ENCODE results near the gene TEX2. TPM values are rescaled to one million over a fixed set of nuclear protein-coding genes. Genes with fewer than 3 reads are reported as not detected.
"Not testable (repeated sequence)": the region's sequence is repeated elsewhere in the genome, so short reads cannot be mapped to it uniquely, and the experiment has no call there.

The TEX2 gene
- polyA plus RNA-seq, 3 donors: 12.2 to 18.9 (median 12.5) TPM

DNA sequence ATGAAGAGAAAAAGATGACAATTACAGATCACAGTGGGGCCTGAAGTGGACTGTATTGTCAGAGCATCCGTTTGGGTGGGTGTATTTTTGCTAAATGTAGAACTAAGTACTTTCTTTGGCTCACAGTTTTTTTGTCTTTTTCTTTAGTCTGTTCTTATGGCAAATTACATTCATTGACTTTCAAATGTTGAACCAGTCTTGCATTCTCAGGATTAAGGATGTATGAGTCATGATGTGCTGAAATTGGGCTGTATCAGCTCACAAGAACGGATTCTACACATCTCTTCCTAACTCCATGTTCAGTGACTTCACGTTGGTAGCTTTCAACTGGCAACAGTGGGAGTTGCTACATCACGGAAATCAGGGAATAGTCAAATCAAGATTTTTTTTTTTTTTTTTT is 66.5 kb downstream of the TEX2 start:
- H3K27ac ChIP-seq (ENCODE audit: low read depth, low read length): no peak overlapping the region
- WGBS, 3 donors: 88 to 94% (median 90%) methylated on average over 4 of the region's 4 CpGs

DNA sequence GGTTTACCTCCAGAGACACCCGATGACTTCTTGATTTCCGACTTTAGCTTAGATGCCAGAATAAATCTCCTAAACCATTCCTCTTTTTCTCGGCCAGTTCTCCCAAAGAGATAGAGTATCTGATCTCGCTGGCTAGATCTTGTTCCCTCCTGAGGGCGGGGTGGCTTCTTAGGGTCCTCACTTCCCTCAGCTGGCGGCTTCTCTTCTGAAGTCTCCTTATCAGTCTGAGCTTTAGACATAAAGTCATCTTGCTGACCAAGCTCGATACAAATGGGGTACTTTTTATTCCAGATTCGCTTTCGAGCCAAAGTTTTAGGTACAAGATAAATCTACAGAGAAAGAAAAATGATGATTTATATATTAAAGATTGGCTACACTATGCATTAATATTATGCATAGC is 69.5 kb downstream of the TEX2 start:
- WGBS, 3 donors: 82 to 87% (median 86%) methylated on average over 9 of the region's 9 CpGs

DNA sequence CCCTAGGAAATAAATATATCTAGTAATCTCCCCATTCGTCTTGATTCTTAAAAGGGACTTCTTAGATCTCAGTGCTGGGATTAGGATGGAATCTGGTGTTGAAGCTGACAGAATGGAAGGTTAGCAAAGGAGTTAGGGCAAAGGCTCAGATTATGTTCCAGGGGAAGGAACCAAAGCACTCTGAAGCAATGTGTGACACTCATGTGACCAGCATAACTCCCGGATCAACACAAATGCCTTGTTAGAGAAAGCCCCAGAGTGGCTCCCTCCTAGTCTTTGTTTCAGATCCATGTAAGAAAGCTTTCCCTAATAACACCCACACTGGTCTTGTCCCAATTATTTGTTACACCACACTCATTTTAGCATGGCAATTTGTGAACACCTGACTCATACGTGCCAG is 70.5 kb downstream of the TEX2 start:
- no peak overlapping the region for H3K27ac ChIP-seq (ENCODE audit: low read depth, low read length)
- 56 to 66% (median 61%) methylated on average over 3 of the region's 3 CpGs for WGBS, 3 donors

More for the DNA sequence above, 69.5 kb downstream of the TEX2 start:
- no peak overlapping the region for H3K27ac ChIP-seq (ENCODE audit: low read depth, low read length)

DNA sequence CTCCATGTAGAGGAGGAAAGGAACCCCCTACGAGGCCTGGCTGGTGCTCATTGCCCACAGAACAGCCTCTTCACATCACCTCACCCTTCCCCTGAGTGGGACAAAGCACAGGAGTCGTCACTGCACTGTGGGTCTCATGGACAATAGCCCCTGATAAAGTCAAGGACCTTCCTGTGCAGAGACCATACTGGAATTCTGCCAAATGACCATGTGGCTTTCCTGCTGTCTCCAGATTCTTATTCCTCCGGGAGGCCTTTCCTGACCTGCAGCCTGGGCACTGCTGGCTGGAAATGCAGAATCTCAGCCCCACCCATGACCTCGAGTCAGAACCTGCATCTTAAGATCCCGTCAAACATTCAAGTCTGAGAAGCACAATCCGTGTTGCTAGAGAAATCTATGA is 72.6 kb downstream of the TEX2 start:
- H3K27ac ChIP-seq (ENCODE audit: low read depth, low read length): no peak overlapping the region
- WGBS, 3 donors: 38 to 65% (median 53%) methylated on average over 6 of the region's 6 CpGs

DNA sequence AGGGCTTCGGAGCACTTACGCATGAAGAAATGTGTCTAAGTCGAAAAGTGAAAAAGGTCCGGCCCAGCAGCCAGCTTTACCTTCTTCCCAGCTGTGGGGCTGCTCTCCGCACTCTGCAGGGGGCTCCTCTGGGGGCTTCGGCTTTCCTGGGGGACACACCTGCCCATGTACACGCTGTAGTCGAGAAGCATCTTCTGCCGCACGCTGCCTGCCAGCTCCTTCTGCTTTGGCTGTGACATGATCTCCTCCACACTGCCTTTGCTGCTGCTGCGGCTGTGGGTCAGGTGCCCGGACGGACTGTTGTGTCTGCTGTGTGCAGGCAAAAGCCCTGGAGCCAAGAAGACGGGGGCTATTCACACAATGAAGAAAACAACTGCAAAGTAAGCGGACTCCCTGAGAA is 75.0 kb downstream of the TEX2 start:
- 97 to 98% (median 97%) methylated on average over 15 of the region's 15 CpGs for WGBS, 3 donors
- no peak overlapping the region for H3K27ac ChIP-seq (ENCODE audit: low read depth, low read length)

DNA sequence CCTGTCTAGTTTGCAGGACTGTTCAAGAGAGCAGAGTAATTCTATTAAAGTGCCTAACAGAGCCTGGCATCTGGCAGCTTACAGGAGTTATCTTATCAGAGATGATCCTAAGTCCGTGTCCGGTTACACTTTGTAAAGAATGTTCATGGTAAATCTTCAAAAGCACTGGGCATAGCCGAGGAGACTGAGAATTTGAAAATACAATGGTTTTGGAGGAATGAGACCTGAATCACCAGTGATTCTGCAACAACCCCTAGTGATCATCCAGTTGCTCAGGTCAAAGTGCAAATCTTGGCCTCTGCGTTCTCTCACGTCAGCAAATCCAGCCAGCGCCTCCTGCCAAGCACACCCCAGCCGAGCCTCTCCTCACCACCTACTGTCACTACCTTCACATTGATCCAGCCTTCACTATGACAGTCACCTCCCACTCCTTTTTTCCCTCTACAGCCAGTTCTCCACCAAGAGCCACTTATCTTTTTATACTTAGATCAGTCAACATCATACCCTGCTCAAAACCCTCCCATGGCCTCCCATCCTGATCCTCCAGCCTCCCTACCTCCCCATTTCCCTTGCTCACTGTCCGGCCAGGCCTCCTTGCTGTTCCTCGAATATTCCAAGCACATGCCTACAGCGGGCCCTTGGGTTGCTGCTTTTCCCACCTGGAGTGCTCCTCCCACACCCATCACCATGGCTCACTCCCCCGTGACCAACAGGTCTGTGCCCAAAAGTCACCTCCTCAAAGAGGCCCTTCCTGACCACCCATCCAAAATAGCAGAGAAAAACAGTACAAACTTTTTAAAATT is 75.8 kb downstream of the TEX2 start:
- 84 to 92% (median 91%) methylated on average over 11 of the region's 11 CpGs for WGBS, 3 donors
- H3K27ac ChIP-seq (ENCODE audit: low read depth, low read length): no peak overlapping the region

DNA sequence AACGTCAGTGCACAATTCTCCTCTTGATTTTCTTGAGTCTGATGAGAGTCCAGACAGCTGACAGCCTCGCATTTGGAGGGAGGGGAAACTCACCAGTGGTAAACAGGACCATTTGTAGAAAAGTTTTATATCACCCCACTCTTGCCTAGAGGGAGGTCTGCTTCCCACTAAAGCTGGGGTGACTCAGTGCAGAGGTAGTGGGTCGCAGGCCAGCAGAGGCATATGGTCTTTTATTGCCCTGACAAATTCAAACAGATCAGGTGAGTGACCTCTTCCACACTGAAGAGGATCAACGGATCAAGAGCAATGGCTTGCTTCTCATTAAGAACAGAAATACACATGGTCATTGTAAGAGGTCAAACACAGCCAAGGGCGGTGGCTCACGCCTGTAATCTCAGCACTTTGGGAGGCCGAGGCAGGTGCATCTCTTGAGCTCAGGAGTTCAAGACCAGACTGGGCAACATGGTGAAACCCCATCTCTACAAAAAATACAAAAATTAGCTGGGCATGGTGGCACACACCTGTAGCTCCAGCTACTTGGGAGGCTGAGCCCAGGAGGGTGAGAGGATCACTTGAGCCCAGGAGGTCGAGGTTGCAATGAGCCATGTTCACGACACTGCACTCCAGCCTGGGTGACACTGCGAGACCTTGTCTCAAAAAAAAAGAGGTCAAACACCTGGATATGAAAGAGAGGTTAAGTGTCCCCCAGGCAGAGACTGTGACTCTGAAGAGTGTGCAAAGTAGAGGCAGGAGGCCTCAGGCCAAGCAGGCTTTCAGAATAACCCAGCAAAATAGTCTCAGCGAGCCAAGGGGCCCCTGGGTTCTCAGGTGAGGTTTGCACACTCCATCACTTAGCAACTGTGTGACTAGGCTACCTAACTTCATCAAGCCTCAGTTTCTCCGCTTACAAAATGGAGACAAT is 76.6 kb downstream of the TEX2 start:
- H3K27ac ChIP-seq (ENCODE audit: low read depth, low read length): no peak overlapping the region
- 96% methylated on average over 12 of the region's 12 CpGs for WGBS, 3 donors

DNA sequence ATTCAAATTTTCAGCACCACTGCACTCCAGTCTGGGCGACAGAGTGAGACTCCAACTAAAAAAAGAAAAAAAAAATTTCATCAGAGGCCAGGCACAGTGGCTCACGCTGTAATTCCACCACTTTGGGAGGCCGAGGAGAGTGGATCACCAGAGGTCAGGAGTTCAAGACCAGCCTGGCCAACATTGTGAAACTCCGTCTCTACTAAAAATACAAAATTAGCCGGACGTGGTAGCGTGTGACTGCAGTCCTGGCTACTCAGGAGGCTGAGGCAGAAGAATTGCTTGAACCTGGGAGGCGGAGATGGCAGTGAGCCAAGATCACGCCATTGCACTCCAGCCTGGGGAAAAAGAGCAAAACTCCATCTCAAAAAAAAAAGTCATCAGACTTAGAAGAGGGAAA is 77.5 kb downstream of the TEX2 start:
- 46 to 84% (median 52%) methylated on average over 9 of the region's 9 CpGs for WGBS, 3 donors
- H3K27ac ChIP-seq (ENCODE audit: low read depth, low read length): not testable (repeated sequence)

DNA sequence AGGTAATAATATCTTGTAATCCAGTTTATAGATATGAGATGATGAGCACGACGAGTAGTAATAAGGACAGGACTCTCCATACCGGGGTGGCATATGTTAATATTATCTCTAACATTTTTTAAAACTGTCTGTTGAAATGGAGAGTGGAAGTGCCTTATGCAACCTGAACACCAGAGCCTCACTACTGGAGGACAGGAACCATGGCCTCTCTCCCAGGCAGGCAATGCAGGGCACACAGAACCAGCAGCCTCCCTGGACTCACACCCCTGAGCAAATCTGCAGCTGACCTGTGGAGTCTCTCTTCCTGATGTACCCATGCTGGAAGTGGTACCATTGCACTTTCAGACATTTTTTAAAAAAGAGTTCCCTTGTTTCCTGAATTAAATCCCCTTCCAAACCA is 78.0 kb downstream of the TEX2 start:
- no peak overlapping the region for H3K27ac ChIP-seq (ENCODE audit: low read depth, low read length)
- WGBS, 3 donors: 73 to 91% (median 83%) methylated on average over 3 of the region's 3 CpGs

DNA sequence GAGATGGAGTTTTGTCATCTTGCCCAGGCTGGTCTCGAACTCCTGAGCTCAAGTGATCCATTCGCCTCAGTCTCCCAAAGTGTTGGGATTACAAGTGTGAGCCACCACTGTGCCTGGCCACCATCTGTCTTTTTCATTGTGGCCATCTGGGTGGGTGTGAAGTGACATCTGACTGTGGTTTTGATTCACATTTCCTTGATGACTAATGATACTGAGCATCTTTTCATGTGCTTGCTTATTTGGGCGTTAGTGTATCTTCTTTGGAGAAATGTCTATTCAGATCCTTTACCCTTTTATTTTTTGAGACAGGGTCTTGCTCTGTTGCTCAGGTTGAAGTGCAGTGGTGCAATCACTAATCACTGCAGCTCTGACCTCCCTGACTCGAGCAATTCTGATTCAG is 79.2 kb downstream of the TEX2 start:
- 80 to 94% (median 84%) methylated on average over 4 of the region's 4 CpGs for WGBS, 3 donors

DNA sequence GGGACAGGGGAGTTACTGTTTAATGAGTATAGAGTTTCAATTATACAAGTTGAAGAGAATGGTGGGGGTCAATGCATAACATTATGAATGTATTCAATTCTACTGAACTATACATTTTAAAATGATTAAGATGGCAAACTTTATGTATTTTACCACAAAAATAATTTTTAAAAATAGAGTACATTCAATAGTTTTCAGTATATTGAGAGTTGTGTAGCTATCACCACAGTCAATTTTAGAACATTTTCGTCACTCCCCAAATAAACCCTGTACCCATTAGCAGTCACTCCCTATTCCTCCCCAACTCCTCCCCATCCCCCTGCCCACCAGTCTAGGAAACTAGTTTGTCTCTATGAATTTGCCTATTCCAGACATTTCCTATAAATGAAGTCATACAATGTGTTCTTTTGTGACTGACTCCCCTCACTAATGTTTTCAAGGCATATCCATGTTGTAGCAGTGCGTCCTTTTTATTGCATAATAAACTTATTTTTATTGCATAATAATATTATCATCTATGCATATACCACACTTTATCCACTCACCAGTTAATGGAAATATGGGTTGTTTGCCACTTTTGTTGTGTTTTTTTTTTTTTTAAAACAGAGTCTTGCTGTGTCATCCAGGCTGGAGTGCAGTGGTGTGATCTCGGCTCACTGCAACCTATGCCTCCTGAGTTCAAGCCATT is 80.6 kb downstream of the TEX2 start:
- 77 to 97% (median 83%) methylated on average over 3 of the region's 3 CpGs for WGBS, 3 donors

More for the DNA sequence above, 79.2 kb downstream of the TEX2 start:
- no peak overlapping the region for H3K27ac ChIP-seq (ENCODE audit: low read depth, low read length)

DNA sequence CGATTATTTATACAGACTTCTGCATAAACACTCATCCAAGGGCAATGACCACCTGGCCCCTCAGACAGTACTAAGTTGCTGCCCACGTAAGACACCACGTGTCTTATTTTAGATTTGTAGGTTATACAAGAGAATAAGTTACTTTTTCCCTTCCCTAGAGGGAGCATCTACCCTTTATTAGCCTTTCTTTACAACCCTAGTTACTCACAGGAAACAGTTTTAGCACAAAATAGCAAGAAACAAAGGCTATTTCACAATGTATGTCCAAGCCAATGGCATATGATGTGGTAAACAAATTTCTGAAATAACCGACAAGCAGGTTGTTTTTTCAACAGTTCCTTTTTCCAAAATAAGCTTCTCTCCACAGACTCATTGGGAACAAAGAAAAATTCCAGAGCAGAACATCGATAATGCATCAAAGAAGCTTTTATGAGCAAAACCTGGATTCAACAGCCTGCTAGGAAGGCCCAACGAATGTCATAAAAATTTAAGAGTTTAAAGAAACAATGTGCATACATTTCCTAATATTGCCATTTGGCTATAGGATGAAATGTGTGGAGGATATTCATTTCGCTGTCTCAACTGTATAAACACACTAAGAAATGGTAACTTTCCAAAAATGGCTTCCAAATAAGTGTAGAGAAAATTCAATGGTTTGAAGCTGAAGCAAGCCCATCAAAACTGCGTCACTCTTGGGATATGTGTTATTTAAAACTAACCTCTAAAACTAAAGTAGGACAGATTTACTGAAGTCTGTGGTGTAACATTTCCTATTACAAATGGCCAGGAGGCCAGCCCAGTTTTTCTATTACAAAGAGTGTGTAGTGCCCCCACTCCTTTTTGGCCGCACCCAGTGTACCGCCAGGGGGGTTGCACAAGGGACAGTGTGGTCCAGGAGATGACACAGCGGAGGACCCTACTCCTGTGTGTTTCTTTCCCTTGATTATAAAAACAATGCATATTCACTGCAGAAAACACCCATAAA is 82.7 kb downstream of the TEX2 start:
- no peak overlapping the region for H3K27ac ChIP-seq (ENCODE audit: low read depth, low read length)
- 46 to 81% (median 52%) methylated on average over 11 of the region's 11 CpGs for WGBS, 3 donors

More for the DNA sequence above, 80.6 kb downstream of the TEX2 start:
- H3K27ac ChIP-seq (ENCODE audit: low read depth, low read length): no peak overlapping the region

DNA sequence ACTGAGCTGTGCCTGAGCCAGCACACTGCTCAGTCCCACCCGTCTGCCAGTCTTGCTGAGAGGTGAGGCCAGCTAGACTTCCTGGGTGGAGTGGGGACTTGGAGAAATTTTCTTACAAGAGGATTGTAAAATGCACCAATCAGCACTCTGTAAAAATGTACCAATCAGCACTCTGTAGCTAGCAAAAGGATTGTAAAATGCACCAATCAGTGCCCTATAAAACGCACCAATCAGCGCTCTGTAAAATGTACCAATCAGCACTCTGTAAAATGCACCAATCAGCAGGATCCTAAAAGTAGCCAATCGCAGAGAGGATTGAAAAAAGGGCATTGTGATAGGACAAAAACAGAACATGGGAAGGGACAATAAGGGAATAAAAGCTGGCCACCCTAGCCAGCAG is 84.0 kb downstream of the TEX2 start:
- H3K27ac ChIP-seq (ENCODE audit: low read depth, low read length): not testable (repeated sequence)
- 40 to 58% (median 45%) methylated on average over 3 to 4 of the region's 4 CpGs for WGBS, 3 donors

DNA sequence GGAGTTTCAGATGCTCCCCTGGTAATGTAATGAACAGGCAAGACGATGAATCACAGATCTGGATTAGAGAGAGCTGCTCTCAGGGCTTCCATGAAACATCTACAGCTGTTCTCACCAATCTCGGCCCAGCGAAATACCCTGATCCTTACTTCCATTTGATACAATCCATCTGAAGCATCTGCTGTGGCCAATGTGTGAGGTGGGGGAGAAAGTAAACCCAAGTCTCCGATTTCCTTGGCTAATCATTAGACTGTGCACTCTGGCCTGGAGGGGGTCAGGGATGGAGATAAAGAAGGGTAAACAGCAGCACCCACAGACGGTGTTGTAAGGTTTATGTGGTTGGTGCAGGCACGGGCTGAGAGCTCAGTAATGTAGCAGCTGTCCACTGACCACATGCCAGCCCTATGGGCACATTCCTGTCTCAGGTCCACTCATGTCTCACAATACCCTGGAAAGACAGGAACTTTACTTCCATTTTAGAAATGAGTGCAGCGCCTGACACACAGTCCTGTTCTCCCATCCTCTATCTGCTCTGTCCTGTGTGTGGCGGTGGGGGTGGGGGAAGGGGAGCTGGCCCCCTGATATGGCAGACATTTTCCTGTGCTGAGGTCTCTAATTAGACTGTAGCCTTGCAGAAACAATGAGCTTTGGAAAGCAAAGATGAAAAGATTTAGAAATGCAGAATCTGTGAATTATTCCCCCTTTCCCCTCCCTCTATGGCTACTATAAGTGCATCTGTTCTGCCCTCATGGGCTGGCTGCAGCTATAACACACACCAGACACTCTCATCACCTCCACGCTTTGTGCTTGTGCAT is 84.8 kb downstream of the TEX2 start:
- 57 to 74% (median 73%) methylated on average over 9 of the region's 9 CpGs for WGBS, 3 donors
- no peak overlapping the region for H3K27ac ChIP-seq (ENCODE audit: low read depth, low read length)

DNA sequence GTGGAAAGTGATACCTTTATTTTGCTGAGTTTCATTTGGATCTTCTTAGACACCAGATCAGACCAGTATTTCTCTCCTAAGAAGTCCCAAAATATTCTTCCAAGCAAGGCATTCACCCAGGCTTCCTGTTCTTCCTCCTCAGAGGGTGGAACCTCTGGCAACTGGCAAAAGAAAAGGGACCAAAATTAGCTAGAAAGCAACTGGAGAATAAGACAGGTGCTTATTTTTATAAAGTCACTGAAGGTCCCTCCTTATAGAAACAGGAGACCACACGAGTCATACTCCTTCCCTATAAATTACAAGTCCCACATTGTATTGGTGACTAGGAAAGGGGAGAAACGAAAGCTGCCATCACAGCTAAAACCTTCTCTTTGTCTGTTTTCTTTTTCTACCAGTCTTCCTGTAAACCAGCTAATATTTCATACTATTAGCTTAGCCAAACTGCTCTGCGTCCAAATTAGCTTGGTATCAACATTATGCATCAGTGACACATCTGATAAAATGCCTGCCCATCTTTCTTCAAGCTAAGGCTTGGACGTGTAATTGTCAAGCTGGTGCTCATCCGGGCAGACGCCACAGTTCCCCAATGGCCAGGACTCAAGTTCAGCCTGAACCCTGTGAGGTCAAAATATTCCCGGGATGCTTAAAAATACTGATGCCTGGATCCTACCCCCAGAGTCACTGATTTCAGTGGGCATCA is 85.6 kb downstream of the TEX2 start:
- no peak overlapping the region for H3K27ac ChIP-seq (ENCODE audit: low read depth, low read length)
- WGBS, 3 donors: 85 to 95% (median 91%) methylated on average over 7 of the region's 7 CpGs

DNA sequence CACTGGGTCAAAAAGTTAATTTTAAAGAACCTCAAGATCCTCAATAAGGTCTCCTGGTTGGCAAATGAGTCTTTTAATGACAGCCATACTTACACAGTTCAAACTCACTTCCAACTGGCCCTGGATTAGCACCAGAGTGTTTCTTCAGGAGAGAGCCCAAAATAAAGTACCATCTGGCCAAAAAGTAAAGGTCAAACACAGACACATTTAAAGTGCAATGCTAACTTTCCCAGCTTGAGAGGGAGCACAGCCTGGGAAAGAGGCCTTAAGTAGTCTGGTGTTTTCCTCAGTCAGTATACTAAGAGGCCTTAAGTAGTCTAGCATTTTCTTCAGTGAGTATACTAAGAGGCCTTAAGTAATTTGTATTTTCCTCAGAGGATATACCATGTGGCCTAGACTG is 86.5 kb downstream of the TEX2 start:
- no peak overlapping the region for H3K27ac ChIP-seq (ENCODE audit: low read depth, low read length)

Measured in adipose tissue (tissue), 3 donors.